Measurements from ENCODE around the gene DUS1L. TPM values are rescaled to one million over a fixed set of nuclear protein-coding genes. Genes with fewer than 3 reads are reported as not detected.
A peak's percentile ranks its signal among the peaks of the same experiment; 100 is the strongest.

The DUS1L gene
- total RNA-seq, 4 donors from 2014 or later: 30.2 to 70.6 (median 46.5) TPM

DNA sequence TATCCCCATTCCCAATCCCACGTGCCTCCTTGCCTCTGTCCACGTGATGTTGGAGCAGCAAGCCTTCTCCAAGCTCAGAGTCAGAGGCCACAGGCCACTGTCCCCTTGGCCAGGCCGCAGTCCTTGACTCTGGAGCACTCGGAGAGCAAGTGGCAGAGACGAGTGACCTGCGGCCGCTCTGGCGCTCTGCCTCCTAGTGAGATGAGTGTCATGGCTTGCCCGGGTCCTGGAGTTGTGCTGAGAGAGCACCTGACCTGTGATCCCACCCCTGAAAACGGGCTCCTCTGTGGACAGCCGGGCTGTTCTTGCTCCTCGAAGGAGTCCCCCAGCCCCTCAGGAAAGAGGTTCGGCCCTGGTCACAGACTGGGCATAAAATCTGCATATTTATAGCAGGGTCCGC, 42.4 kb upstream of the DUS1L start:
- DNase-seq: peak in 1 of 2 donors; percentile 23

DNA sequence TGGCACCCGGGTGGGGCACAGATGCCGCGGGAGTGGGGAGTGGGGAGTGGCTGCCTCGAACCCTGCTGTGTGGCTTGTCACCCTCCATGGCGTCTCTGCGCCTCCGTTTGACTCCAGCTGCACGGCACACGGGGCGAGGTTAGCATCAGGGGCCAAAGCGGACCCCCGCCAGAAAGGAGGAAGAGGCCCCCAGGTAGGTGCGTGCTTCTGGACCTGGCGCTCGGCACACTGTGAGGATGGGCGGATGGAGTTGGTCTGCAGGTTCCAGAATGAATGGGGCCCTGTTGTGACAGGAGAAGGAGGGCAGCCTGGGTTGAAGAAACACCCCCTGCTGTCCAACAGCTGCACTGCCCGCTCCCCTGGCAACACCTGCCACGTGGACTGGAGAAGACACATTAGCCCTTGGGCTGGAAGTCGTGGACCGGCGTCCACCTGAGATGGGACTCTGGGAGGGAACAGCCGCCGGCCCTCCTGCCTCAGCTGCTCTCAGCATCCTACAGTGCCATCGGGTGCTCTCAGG, 41.8 kb upstream of the DUS1L start:
- no peaks in the 10 kb centered on the region for H3K9me3 ChIP-seq

More for the DNA sequence above, 42.4 kb upstream of the DUS1L start:
- Histone ChIP-seq H3K9me3 (no peaks in the 10 kb centered on the region), H3K4me3 (no peak overlapping the region), H3K27me3 (no peaks in the 10 kb centered on the region), H3K4me1 (peaks cover 0 to 13% of the 10 kb centered on the region in 2 donors), H3K27ac (no peak overlapping the region), H3K36me3 (no peaks in the 10 kb centered on the region)
- intact Hi-C loops (cut with DNase I; ENCODE audit: low total_unique reads): no loop called here
- TF ChIP-seq POLR2A (IDR thresholded peaks at IDR 0.05): no peak
- TF ChIP-seq, protein P1, sequence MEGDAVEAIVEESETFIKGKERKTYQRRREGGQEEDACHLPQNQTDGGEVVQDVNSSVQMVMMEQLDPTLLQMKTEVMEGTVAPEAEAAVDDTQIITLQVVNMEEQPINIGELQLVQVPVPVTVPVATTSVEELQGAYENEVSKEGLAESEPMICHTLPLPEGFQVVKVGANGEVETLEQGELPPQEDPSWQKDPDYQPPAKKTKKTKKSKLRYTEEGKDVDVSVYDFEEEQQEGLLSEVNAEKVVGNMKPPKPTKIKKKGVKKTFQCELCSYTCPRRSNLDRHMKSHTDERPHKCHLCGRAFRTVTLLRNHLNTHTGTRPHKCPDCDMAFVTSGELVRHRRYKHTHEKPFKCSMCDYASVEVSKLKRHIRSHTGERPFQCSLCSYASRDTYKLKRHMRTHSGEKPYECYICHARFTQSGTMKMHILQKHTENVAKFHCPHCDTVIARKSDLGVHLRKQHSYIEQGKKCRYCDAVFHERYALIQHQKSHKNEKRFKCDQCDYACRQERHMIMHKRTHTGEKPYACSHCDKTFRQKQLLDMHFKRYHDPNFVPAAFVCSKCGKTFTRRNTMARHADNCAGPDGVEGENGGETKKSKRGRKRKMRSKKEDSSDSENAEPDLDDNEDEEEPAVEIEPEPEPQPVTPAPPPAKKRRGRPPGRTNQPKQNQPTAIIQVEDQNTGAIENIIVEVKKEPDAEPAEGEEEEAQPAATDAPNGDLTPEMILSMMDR (IDR thresholded peaks at IDR 0.05): no peak

DNA sequence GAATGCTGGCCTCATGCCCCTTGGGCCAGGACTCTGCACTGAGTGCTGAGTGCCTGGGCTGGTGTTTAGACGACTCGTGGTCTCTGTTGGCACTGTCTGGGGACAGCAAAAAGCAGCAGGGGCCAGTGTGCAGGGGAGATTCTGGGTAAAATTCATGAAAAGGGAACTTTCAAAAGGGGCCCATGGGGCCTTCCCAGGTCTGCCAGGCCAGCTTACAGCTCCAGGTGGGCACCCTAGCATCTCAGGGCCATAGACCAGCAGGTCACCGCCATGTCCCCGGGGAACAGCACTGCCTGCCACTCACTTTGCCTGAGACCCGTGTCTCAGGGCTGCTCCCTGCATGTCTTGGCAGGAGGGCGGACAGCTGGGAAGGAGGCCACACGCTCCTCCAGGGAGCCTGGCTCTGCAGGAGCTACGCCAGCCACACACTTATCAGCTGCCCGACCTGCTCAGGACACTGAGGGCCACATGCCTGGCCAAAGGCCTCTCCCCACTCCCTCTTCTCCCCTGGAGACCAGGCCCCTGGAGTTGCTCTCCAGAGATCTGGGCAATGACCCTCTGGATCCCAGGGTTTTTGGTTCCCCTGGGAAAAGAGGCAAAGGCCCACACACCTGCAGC, 41.2 kb upstream of the DUS1L start:
- TF ChIP-seq POLR2A (IDR thresholded peaks at IDR 0.05): no peak
- TF ChIP-seq, protein P1 (IDR thresholded peaks at IDR 0.05): no peak
- Histone ChIP-seq H3K4me1 (peaks cover 0 to 13% of the 10 kb centered on the region in 2 donors), H3K27ac (peak overlapping the region in 1 of 2 donors; percentile 29), H3K9me3 (no peaks in the 10 kb centered on the region), H3K36me3 (no peaks in the 10 kb centered on the region), H3K4me3 (no peak overlapping the region), H3K27me3 (no peaks in the 10 kb centered on the region)
- intact Hi-C loops (cut with DNase I; ENCODE audit: low total_unique reads): no loop called here
- DNase-seq: peak in 1 of 2 donors; percentile 17

More for the DNA sequence above, 41.8 kb upstream of the DUS1L start:
- Histone ChIP-seq H3K27ac (no peak overlapping the region), H3K4me1 (peaks cover 0 to 13% of the 10 kb centered on the region in 2 donors), H3K4me3 (no peak overlapping the region), H3K36me3 (no peaks in the 10 kb centered on the region), H3K27me3 (no peaks in the 10 kb centered on the region)
- intact Hi-C loops (cut with DNase I; ENCODE audit: low total_unique reads): no loop called here
- peak; percentile 16 to 18 for DNase-seq
- TF ChIP-seq POLR2A (IDR thresholded peaks at IDR 0.05): no peak
- TF ChIP-seq, protein P1 (IDR thresholded peaks at IDR 0.05): no peak

DNA sequence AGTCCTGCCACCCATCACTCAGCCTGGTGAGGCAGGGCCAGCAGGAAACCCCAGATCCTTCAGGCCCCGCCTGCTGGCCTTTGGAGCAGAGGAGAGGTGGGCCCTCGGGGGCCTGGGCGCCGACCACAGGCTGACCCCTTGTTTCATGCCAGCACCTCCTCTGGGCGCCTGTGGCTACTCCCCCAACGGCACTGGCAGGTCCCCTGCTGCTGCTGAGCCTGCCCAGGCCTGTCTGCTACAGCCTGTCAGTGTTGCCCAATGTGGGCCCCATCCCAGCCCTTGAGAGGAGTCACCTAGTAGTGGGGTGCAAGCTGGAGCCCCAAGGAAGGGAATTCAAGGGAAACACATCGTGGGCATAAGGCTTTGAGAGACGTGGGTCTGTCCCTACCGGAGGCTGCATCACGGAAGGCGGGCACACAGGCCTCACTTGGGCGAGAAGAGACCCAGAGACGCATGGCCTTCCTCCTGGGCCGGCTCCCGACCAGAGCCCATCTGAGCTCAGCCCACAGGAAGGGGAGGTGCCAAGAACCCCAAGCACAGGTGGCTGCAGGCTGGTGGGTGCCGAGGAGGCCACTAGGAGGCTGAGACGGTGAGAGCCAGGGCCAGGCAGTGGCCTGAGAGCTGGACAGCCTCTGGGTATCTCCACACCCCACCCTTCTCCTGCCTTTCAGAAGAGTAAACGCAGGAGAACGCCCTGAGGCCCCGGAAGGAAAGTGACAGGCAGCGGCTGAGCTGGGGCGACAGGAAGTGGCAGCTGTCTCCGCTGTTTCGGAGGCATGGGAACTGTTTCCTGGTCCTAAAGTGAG, 40.5 kb upstream of the DUS1L start:
- Histone ChIP-seq H3K36me3 (no peaks in the 10 kb centered on the region), H3K27ac (peak overlapping the region in 1 of 2 donors; percentile 29), H3K9me3 (no peaks in the 10 kb centered on the region), H3K4me3 (no peak overlapping the region), H3K4me1 (peaks cover 0 to 13% of the 10 kb centered on the region in 2 donors), H3K27me3 (no peaks in the 10 kb centered on the region)
- TF ChIP-seq POLR2A (IDR thresholded peaks at IDR 0.05): no peak
- TF ChIP-seq, protein P1 (IDR thresholded peaks at IDR 0.05): no peak
- DNase-seq: peak; percentile 23 to 25
- intact Hi-C loops (cut with DNase I; ENCODE audit: low total_unique reads): no loop called here

Data from uterus (tissue), 4 donors.